Fibroblast of pulmonary artery (primary cell): ENCODE data around the gene CCDC32.

ENCODE experiments used
- DNase-seq: peaks from one replicate; pipeline ENCODE4 v3.0.0-alpha.2; 2010; ENCODE audit warnings: low read depth
- H3K4me3 ChIP-seq: replicated peaks from 2 replicates; pipeline ENCODE4 v1.5.1; 2011; ENCODE audit warnings: low read depth, mild to moderate bottlenecking, control low read depth, low read length, moderate library complexity
- CTCF ChIP-seq: IDR thresholded peaks from 2 replicates; pipeline ENCODE4 v1.5.1; 2011; ENCODE audit warnings: mild to moderate bottlenecking, control low read depth, low read length, inconsistent platforms; ENCODE audit errors: missing control alignments

CCDC32 gene

GRCh38 chr15:40597024-40597423 is 32.2 kb upstream of the CCDC32 start:
- no peak for TF ChIP-seq CTCF
- no peak for DNase-seq
- H3K4me3 ChIP-seq, result no peak overlapping the region

GRCh38 chr15:40595773-40596172 is 30.9 kb upstream of the CCDC32 start:
- no peak overlapping the region for H3K4me3 ChIP-seq
- TF ChIP-seq CTCF, result no peak
- no peak for DNase-seq

- H3K4me3 ChIP-seq, result peak overlapping the region; percentile 81
- no peak for TF ChIP-seq CTCF
- no peak for DNase-seq
Measured at GRCh38 chr15:40595219-40595618, 30.4 kb upstream of the CCDC32 start.

GRCh38 chr15:40594429-40594836 is 29.6 kb upstream of the CCDC32 start:
- DNase-seq, result peak; percentile 43
- TF ChIP-seq CTCF, result no peak
- peak overlapping the region; percentile 81 for H3K4me3 ChIP-seq

GRCh38 chr15:40593588-40594428 is 29.0 kb upstream of the CCDC32 start, which contains the start of gene KNL1:
Gene KNL1 (plus strand): TSS chr15:40594249. CDS start chr15:40602932, 8,683 bp downstream.
- peak within 1 kb of the TSS; percentile 81 for H3K4me3 ChIP-seq
- no peak for TF ChIP-seq CTCF
- DNase-seq, result peak; percentile 98

GRCh38 chr15:40593165-40593564 is 28.3 kb upstream of the CCDC32 start:
- H3K4me3 ChIP-seq, result no peak overlapping the region
- no peak for DNase-seq
- no peak for TF ChIP-seq CTCF

- no peak overlapping the region for H3K4me3 ChIP-seq
- DNase-seq, result no peak
- no peak for TF ChIP-seq CTCF
Measured at GRCh38 chr15:40591389-40591788, 26.5 kb upstream of the CCDC32 start.
